ENCODE measurements around the gene BTD.
"Not testable (repeated sequence)": the region's sequence is repeated elsewhere in the genome, so short reads cannot be mapped to it uniquely, and the experiment has no call there.

The BTD gene

GRCh38 chr3:15606434-15606891, 4.9 kb downstream of the BTD start:
- DNase-seq: no peak

GRCh38 chr3:15610082-15610759, 8.7 kb downstream of the BTD start:
- DNase-seq: no peak

- no peak for DNase-seq
Measured at GRCh38 chr3:15611018-15611417, 9.5 kb downstream of the BTD start.

- DNase-seq: no peak
Measured at GRCh38 chr3:15612001-15612400, 10.5 kb downstream of the BTD start.

- no peak for DNase-seq
Measured at GRCh38 chr3:15614958-15615357, 13.4 kb downstream of the BTD start.

GRCh38 chr3:15616053-15616452, 14.5 kb downstream of the BTD start:
- DNase-seq: no peak

GRCh38 chr3:15619659-15620464, 18.3 kb downstream of the BTD start:
- not testable (repeated sequence) for DNase-seq

GRCh38 chr3:15623535-15624440, 22.2 kb downstream of the BTD start:
- no peak for DNase-seq

- no peak for DNase-seq
Measured at GRCh38 chr3:15628967-15629366, 27.4 kb downstream of the BTD start.

- no peak for DNase-seq
Measured at GRCh38 chr3:15629860-15630597, 28.5 kb downstream of the BTD start.

GRCh38 chr3:15630646-15631350, 29.3 kb downstream of the BTD start:
- no peak for DNase-seq

GRCh38 chr3:15631426-15632211, 30.1 kb downstream of the BTD start:
- DNase-seq: no peak

GRCh38 chr3:15632212-15632580, 30.7 kb downstream of the BTD start:
- no peak for DNase-seq

- DNase-seq: no peak
Measured at GRCh38 chr3:15633159-15633558, 31.6 kb downstream of the BTD start.

GRCh38 chr3:15633766-15634598, 32.4 kb downstream of the BTD start:
- no peak for DNase-seq

GRCh38 chr3:15634671-15635070, 33.1 kb downstream of the BTD start:
- DNase-seq: no peak

- DNase-seq: no peak
Measured at GRCh38 chr3:15635121-15635661, 33.6 kb downstream of the BTD start.

- DNase-seq: no peak
Measured at GRCh38 chr3:15636028-15636709, 34.6 kb downstream of the BTD start.

Data from 8988T (cell line).